Renal cortex interstitium (tissue), 11 donors: ENCODE data around the gene IRAK4. TPM values are rescaled to one million over a fixed set of nuclear protein-coding genes. Genes with fewer than 3 reads are reported as not detected.

Experiments used
- DNase-seq, 11 donors: peaks; one replicate each; pipeline ENCODE4 v3.0.0-alpha.2; 2013; ENCODE audit warnings: low read depth in 9 of 11, low spot score in 4 of 11; ENCODE audit errors: extremely low read depth in 1 of 11
- polyA plus RNA-seq, 3 donors: library from polyadenylated mRNA; unstranded; fragments of 120-200 nt; gene quantifications; one replicate each; pipeline ENCODE4 v1.2.1, GENCODE V29; 2013; ENCODE audit not compliant: insufficient read length in 3 of 3

Gene IRAK4
- polyA plus RNA-seq, 3 donors: 11.2 to 19.2 (median 15.0) TPM

- DNase-seq: no peak
Observed at GRCh38 chr12:43760396-43760795, 1.6 kb downstream of the IRAK4 start.

- no peak for DNase-seq
Observed at GRCh38 chr12:43761500-43761899, 2.7 kb downstream of the IRAK4 start.

GRCh38 chr12:43762596-43762995 is 3.8 kb downstream of the IRAK4 start:
- DNase-seq: no peak

- no peak for DNase-seq
Observed at GRCh38 chr12:43763769-43764168, 5.0 kb downstream of the IRAK4 start.

- DNase-seq: no peak
Observed at GRCh38 chr12:43764528-43764927, 5.8 kb downstream of the IRAK4 start.

- DNase-seq: no peak
Observed at GRCh38 chr12:43766291-43766690, 7.5 kb downstream of the IRAK4 start.

GRCh38 chr12:43776498-43776897 is 17.7 kb downstream of the IRAK4 start:
- DNase-seq: peak in 3 of 11 donors; percentile 10 to 18 (median 14)

- DNase-seq: no peak
Observed at GRCh38 chr12:43786899-43787693, 28.3 kb downstream of the IRAK4 start.

- no peak for DNase-seq
Observed at GRCh38 chr12:43789941-43790340, 31.2 kb downstream of the IRAK4 start.

GRCh38 chr12:43795716-43796280 is 37.0 kb downstream of the IRAK4 start:
- no peak for DNase-seq

- no peak for DNase-seq
Observed at GRCh38 chr12:43797561-43798217, 38.9 kb downstream of the IRAK4 start.

GRCh38 chr12:43805149-43805859 is 46.6 kb downstream of the IRAK4 start:
- peak in 4 of 11 donors; percentile 12 to 35 (median 20) for DNase-seq

- peak; percentile 53 to 87 (median 80) for DNase-seq
Observed at GRCh38 chr12:43805860-43806736, 47.3 kb downstream of the IRAK4 start, which contains the start of gene TWF1. Gene TWF1 (minus strand): TSS chr12:43806317. CDS start chr12:43806245, 72 bp downstream.

- DNase-seq: no peak
Observed at GRCh38 chr12:43806737-43807072, 48.0 kb downstream of the IRAK4 start.

- no peak for DNase-seq
Observed at GRCh38 chr12:43807386-43807785, 48.6 kb downstream of the IRAK4 start.

GRCh38 chr12:43812057-43812456 is 53.3 kb downstream of the IRAK4 start:
- DNase-seq: no peak

GRCh38 chr12:43812926-43813325 is 54.2 kb downstream of the IRAK4 start:
- no peak for DNase-seq

- DNase-seq: no peak
Observed at GRCh38 chr12:43815416-43815815, 56.7 kb downstream of the IRAK4 start.

- no peak for DNase-seq
Observed at GRCh38 chr12:43816168-43816567, 57.4 kb downstream of the IRAK4 start.
